Measurements from ENCODE around the gene PPM1B.
"Not testable (repeated sequence)": the region's sequence is repeated elsewhere in the genome, so short reads cannot be mapped to it uniquely, and the experiment has no call there.

Gene PPM1B

GRCh38 chr2:44164617-44165016, 4.1 kb upstream of the PPM1B start:
- DNase-seq: no peak

GRCh38 chr2:44166096-44166495, 2.6 kb upstream of the PPM1B start:
- no peak for DNase-seq

DNA sequence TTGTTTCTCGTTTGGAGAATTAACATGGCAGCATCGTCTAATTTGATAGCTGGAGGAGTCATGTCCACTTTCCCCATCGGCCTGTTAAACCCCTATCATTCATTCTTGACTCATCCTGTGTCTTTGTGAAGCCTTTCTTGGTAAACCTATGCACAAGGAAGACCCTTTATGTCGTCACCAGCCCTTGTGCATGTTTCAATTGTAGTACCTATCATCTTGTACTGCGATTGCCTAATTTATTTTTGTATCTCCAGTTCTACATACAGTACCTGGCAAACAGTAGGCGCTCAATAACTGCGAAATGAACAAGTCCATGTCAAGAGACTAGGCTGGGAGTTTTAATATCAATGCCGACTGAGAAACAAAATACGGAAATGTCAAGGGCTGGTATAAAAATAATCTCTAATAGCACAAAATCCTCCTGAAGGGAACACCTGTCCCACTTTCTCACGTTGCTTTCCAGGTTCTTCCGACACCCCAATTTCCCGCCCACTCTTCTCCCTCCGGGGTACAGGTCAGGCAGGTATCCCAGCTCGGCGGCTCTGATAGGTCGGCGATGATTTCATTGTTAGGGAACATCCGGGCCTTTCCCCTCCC, 1.3 kb upstream of the PPM1B start:
- no peak for DNase-seq

DNA sequence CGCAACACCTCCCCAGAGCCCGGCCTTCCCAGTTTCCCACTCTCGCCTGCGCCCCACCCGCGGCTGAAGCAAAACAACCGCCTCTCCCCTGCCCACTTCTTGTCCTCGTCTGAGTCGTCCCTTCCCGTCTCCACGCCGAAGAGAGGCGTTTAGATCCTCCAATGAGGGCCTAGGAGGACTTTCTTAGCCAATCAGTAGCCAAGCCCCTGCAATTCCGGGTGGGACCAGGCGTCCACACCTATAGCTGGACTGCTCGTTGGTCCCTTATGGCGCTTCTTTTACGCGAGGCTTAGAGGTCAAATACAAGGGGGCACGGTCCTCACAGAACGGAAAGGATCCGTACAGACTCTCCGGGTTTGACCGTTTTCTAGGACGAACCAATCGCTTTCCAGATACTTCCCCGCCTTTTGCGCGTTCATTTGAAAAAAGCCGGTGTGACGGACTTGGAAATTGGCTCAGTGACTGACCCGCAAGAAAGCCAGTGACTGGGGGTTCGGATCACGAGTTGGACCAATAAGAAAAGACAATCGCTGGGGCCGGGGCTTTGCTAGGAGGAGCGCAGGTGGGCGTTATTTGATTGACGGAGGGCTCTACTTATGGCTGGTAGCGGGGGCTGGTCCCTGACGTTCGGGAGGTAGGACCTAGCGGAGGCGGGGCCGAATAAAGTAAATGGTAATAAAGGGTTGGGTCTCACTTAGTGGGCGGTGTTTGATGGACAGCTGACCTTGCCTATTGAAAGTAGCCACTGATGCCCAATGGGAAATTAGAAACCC, 581 bp upstream of the PPM1B start:
- peak; percentile 100 for DNase-seq

GRCh38 chr2:44169155-44169898, 652 bp downstream of the PPM1B start:
- DNase-seq: peak; percentile 45

DNA sequence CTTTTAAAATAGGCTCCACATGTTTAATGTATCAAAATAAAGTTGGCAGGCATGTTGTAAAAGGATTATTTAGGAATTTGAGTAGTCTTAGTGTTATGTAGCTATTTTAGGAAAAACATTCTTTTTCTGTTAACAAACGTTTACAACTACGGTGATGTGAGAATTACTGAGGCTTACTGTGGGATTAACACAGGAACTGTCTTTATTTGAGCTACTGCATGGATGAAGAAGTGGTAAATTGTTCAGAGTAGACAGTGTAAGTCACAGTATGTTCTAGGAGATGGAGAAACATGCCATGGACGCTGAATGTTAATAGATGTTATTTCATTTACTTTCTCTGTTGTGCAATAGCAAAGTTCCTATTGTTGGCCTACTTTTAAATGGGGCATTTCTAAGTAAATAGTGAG, 1.6 kb downstream of the PPM1B start:
- no peak for DNase-seq

DNA sequence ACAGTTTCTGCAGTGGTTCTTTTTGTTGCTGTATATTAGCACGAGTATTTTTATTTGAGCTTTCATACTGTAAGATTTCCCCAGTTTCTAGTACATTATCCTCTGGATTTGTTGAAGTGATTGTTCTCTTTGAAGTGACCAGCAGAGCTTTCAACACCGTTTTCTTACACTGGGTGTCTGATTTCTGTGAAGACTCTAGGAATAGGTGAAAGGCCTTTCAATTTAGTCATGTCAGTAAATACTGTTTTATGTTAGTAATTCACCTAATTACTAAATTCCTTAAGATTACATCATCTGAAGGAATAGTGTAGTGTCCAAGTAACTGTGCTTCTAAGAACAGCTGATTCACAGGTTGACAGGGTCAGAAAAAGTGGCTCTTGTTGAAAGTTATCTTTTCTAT, 2.3 kb downstream of the PPM1B start:
- no peak for DNase-seq

DNA sequence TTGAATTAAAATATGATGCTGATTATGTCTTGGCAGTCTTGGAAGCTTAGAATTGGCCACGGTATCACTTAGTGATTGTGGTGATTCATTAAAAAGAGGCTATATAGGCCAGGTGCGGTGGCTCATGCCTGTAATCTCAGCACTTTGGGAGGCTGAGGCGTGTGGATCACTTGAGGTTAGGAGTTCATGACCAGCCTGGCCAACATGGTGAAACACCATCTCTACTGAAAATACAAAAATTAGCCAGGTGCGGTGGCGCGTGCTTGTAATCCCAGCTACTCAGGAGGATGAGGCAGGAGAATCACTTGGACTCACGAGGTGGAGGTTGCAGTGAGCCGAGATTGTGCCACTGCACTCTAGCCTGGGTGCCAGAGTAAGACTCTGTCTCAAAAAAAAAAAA, 2.8 kb downstream of the PPM1B start:
- not testable (repeated sequence) for DNase-seq

DNA sequence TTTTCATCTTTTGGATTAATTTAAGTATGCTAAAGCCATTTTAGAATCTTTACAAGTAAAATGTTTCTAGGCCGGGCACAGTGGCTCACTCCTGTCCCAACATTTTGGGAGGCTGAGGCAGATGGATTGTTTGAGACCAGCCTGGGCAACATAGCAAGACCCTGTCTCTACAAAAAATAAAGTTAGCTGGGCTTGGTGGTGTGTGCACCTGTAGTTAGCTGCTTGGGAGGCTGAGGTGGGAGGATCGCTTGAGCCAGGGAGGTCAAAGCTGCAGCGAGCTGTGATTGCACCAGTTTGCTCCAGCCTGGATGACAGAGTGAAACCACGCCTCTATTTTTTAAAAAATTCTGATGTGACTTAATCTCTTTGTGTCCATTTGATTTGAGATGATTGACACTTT, 3.9 kb downstream of the PPM1B start:
- DNase-seq: no peak

- DNase-seq: no peak
These were observed 10.3 kb downstream of the PPM1B start for GRCh38 chr2:44178950-44179349.

GRCh38 chr2:44181648-44182047, 13.0 kb downstream of the PPM1B start:
- DNase-seq: no peak

DNA sequence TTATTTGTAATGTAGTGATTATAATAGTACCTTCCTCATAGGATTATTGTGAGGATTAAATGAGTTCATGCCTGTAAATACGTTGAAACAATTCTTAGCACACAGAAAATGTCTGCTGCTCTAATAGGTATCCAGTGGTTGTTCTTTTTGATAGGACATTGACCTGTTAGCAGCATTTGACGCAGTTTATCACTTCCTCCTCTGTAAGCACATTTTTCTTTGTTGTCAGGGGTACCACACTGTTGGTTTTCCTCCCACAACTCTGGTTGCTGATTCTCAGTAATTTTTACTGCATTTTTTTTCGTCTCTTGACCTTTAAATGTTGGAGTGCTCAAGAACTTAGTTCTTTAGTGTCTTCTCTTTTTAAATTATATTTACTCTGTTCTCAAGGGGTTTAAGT, 15.4 kb downstream of the PPM1B start:
- DNase-seq: no peak

DNA sequence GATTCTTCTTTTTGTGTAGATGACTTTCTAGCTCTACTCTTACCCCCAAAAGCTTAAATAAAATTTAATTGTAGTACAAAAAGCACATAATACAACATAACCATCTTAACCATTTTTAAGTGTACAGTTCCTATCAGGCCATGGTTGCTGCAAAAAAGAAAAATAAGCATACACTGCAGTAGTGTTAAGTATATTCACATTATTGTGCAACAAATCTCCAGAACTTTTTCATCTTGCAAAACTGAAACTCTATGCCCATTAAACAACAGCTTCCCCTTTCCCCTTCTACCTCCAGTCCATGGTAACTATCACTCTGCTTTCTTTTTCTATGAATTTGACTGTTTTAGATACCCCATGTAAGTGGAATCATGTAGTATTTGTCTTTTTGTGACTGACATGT, 18.1 kb downstream of the PPM1B start:
- DNase-seq: no peak

GRCh38 chr2:44187251-44187650, 18.6 kb downstream of the PPM1B start:
- no peak for DNase-seq

DNA sequence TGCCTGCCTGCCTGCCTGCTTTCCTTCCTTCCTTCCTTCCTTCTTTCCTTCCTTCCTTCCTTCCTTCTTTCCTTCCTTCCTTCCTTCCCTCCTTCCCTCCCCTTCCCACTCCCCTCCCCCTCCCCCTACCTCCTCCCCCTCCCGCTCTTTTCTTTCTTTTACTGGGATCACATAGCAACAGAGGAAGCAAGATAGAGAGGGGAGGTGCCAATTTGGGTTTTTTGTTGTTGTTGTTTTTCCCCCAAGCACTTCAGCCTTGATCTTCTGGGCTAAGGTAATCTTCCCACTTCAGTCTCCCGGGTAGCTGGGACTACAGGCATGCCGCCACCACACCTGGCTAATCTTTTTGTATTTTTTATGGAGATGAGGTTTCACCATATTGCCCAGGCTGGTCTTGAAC, 20.0 kb downstream of the PPM1B start:
- DNase-seq: no peak

DNA sequence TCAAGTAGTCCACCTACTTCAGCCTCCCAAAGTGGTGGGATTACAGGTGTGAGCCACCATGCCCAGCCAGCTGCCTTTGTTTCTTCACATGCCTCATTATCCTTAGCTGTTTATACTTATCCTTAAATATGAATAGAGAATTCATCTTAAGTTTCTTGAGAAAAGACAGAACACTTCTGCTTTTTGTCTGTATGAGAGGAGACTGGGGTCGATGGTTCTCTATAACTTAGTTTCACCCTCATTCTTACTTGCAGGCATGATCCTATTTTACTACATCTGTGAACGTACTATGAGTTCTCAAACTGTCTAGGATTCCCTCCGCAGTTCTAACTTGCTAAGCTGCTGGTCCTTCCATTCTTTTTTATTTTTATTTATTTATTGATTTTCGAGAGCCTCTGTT, 20.4 kb downstream of the PPM1B start:
- no peak for DNase-seq

GRCh38 chr2:44190526-44190925, 21.9 kb downstream of the PPM1B start:
- no peak for DNase-seq

GRCh38 chr2:44191739-44192138, 23.1 kb downstream of the PPM1B start:
- no peak for DNase-seq

DNA sequence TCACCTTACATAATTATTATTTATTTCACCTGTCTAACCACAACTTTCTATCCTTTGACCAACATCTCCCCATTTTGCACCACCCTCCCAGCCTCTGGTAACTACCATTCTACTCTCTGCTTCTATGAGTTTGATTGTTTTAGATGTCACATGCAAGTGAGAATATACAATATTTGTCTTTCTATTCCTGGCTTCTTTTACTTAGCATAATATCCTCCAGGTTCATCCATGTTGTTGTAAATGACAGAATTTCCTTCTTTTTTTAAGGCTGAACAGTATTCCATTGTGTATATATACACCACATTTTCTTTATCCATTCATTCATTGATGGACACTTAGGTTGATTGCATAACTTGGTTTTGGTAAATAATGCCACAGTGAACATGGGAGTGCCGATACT, 24.0 kb downstream of the PPM1B start:
- DNase-seq: no peak

DNA sequence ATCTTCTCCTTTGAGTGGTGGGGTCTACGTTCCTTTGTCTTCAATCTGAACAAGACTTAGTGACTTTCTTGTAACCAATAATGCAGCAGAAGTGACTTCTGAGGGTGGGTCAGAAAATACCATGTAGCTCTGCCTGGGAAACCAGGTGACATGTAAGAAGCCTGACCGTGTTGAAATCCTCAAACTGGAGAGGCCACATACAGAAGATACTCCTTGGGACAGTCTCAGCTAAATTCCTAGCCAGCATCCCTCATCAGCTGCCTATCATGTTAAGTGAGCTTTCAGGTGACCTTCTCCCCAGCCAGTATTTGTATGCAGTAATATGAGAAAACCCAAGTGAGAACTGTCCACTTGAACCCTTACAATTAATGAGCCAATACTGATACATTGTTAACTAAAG, 27.0 kb downstream of the PPM1B start:
- DNase-seq: no peak

- no peak for DNase-seq
These were observed 29.1 kb downstream of the PPM1B start for GRCh38 chr2:44197816-44198215.

DNA sequence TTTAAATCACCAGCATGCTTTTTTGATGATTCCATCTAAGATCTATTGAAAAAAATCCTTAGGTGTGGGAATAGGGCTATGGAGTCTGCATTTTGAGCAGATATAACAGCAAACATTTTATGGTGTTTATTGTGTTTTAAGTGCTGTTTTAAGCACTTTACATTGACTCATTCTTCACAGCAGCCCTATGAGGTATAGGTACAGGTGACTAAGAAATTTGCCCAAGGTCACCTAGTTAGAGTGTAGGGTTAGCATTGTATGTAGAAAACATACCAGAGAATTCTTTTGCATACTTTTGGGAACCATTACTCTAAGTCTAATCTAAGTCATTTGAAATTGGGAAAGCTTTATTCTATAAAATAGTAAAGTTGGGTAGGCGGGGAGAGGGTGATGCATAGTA, 31.3 kb downstream of the PPM1B start:
- DNase-seq: no peak

DNA sequence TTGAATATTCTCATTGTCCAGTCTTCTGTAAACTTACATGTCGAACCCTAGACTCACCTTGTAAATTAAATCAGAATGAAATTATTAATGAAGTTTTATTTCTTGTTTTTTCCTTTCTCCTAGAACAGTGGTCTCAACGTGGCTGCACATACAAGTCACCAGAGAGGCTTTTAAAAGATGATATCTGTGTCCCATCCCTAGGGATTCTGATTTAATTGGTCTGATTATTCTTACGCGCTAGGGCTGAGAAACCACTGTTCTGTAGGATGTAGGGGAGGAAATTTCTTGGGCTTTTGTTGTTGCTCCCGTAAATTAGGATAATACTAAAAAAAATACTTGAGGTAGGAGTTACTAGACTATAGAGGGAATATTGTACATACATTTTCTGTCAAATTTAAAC, 32.1 kb downstream of the PPM1B start:
- no peak for DNase-seq

DNA sequence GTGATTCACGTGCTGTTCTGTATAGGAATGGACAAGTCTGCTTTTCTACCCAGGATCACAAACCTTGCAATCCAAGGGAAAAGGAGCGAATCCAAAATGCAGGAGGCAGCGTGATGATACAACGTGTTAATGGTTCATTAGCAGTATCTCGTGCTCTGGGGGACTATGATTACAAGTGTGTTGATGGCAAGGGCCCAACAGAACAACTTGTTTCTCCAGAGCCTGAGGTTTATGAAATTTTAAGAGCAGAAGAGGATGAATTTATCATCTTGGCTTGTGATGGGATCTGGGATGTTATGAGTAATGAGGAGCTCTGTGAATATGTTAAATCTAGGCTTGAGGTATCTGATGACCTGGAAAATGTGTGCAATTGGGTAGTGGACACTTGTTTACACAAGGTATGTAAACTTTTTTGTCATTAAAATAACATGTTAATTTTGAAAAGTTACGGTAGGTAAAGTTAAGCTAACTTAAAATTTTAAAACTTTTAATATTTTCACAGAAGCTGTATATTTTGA, 33.0 kb downstream of the PPM1B start:
- DNase-seq: no peak

Data from NK-92 treated with Interleukin-12 subunit alpha and Interleukin-12 subunit beta, amount 100 ng/mL, for 24 hours (cell line).